HCEC 1CT (cell line): ENCODE data around the gene OR51E2.
"Not testable (repeated sequence)": the region's sequence is repeated elsewhere in the genome, so short reads cannot be mapped to it uniquely, and the experiment has no call there.

Experiments
- DNase-seq: peaks from one replicate; pipeline ENCODE4 v3.0.0-alpha.2; 2017

Gene OR51E2, protein sequence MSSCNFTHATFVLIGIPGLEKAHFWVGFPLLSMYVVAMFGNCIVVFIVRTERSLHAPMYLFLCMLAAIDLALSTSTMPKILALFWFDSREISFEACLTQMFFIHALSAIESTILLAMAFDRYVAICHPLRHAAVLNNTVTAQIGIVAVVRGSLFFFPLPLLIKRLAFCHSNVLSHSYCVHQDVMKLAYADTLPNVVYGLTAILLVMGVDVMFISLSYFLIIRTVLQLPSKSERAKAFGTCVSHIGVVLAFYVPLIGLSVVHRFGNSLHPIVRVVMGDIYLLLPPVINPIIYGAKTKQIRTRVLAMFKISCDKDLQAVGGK

DNA sequence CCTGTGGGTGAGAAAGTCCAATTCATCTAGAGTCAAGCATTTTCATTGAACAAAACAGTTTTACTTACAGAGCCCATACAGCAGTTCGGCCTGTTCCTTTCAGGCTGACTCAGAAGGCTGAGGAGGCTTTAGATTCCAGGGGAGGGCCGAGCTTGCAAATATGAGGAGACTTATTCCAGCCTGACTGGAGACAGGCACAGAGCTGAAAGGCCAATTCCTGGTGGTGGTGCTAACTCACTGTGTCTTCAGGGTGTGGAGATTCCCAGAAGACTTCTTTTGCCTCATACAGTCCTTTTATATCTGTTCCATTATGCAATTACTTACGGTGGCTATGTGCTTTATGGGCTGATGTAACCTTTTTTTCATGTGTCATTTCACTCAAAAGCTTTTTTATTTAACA is at the start of gene OR51E2:
Gene OR51E2 (minus strand): TSS at position 269 of the 400 bp plus-strand sequence. CDS start 15,142 bp downstream, outside the sequence.
- peak; percentile 44 for DNase-seq

DNA sequence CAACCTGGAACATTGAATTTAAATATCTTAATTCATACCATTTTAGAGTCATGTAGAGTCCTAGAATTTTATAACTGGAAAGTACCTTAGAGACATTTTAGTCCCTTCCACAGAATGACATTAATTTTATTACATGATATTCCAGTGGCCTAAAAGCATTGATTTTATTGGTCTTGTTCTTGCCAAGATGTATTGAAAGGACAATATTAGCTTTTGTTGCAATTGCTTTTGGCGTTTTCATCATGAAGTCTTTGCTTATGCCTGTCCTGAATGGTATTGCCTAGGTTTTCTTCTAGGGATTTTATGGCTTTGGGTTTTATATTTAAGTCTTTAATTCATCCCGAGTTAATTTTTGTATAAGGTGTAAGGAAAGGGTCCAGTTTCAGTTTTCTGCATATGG is 43.1 kb upstream of the OR51E2 start:
- no peak for DNase-seq

DNA sequence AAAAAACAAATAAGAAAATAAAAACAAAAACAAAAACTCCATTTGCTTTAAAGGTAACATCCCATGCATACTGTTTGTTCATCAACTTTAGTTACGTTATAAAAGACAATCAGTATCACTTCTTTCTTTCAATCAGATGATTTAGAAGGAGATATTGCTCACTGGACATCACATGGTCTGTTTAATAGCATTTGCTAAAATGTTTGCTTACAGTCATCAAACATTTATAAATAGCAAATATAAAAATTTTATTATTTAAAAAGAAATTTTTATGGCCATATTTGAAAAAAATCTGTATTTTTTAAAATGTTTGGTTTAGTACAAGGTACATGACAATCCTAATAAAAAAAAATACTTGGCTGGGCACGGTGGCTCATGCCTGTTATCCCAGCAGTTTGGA is 29.5 kb upstream of the OR51E2 start:
- DNase-seq: no peak

- DNase-seq: not testable (repeated sequence)
Observed at GRCh38 chr11:4722616-4723534, 25.2 kb upstream of the OR51E2 start.

- no peak for DNase-seq
Observed at GRCh38 chr11:4714300-4714699, 16.6 kb upstream of the OR51E2 start.

DNA sequence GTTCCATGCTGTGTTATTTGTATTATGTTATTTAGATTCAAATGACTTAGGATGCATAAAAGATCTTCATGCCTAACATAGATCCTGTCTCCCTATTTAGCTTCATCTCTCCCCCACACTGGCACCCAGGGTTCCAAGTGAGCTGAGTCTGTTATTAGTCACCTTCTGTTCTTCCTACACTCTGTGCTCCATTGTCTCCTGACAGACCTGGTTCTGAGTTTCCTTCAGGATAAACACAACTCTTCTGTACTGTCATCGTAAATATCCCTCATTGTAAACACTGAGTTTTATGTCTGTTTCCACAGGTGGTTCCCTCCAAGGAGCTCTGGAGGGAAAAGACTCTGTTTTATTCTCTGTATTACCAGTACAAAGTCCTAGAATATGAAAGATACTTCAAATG is 15.6 kb upstream of the OR51E2 start:
- DNase-seq: no peak

DNA sequence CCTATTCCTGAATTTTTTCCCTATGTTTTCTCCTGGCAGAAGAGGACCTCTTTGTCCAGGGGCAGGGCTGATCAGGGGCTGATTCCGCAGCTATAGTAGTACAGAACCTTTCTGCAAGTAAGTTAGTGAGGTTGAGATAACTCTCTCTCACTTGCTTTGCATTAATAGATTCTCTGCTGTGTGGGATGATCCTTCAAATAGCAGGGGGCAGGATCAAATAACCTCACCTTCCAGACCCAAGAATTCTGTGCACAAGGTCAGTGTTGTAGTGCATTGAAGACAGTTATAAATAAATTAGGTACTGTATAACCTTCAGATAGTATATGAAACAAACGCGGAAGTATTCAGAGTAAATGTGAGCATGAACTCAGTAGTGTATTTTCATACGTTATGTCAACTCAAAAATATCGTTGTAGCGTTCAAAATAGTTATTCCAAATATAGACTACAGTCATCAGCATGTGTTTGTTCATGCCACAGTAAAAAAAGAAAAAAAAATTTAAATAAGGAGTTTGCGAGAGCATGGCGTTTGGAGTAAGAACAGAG is 7.2 kb upstream of the OR51E2 start:
- DNase-seq: no peak

DNA sequence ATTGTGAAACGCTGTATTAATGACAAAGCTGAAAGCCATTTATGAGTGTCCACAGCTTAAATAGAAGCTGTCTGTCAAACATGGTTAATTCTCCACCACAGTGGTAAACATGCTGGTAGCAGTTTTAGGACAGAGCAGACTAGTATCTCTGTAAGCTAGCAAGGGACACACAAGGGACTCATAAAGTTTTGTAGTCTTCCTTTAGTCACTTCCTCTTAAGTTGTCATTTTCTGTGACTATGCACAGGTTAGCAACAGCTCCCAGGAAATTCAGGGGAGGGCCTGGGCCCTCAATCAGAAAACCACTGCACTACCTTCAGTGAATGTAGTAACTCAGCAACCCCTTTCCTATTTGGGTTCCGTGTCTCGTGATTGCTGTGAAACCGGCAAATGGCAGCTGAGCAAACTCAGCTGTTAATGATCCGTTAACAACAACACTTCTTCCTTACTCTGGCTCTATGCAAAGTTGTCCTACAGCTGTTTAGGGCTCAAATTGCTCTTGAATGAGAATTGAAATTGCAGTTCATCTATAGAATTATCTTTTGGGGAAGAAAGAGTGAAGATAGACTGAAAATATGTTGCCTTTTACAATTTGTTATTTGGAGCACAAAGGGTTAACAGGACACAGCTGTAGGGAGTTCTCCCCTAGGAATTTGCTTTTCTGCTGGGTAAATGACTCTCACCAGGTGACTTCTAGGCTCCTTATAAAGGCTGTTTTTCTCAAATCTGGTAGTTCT is 6.6 kb upstream of the OR51E2 start, which contains the start of gene MMP26:
Gene MMP26 (plus strand): TSS at position 731 of the 736 bp plus-strand sequence.
- DNase-seq: no peak

GRCh38 chr11:4700436-4700820 is 2.8 kb upstream of the OR51E2 start:
- DNase-seq: no peak

GRCh38 chr11:4699697-4700435 is 2.2 kb upstream of the OR51E2 start:
- DNase-seq: no peak

DNA sequence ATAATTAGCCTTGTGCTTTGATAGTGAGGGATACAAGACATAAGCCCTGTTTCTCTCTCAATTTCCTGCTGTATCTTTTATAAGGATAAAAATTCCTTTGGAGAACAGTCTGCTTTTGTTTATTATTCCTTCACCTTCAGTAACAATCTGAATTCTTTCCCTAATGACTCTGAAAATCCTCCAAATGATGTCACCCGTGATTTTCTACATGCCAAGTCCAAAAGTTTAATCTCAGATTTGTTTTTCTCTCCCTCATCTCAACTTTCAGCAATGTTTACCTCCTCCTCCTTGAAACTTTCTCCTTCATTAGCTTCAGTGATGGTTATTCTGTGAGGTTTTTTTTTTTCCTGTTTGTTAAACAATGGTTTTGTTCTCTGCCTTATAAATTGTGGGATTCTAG is 2.2 kb downstream of the OR51E2 start:
- no peak for DNase-seq

GRCh38 chr11:4684631-4685285 is 12.9 kb downstream of the OR51E2 start:
- no peak for DNase-seq

DNA sequence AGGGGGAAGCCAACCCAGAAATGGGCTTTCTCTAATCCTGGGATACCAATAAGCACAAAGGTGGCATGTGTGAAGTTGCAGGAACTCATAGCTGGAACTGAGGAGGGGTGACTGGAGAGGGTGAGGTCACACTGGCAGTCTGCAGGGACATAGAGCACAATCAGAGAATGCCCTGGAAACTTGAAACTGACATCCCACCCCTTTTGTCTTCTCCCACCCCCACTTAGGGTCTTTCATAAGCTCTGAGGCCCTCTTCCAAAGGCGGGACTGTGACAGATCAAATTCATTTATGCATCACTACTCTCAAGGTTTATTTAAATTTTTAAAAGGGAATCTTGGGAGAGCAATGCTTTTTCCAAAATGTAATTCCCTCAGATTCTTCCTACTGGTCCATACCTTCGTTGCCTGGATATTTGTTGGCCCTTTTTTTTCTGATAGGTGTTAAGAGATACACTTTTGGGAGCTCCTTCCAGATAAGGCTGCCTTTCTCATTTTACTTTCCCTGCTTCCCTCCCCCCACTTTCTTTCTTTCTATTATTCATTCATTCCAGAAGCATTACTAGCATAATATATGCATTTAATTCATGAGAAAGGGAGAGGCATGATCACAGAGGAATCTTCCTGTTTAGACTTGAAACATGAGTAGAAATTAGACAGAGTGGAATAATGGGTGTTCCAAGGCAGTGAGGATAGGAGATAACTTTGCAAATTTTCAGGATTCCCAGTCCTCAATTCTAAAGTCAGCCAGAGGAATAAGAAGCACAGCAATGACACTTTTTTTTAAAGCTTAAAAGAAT is 14.8 kb downstream of the OR51E2 start:
- peak; percentile 72 for DNase-seq

DNA sequence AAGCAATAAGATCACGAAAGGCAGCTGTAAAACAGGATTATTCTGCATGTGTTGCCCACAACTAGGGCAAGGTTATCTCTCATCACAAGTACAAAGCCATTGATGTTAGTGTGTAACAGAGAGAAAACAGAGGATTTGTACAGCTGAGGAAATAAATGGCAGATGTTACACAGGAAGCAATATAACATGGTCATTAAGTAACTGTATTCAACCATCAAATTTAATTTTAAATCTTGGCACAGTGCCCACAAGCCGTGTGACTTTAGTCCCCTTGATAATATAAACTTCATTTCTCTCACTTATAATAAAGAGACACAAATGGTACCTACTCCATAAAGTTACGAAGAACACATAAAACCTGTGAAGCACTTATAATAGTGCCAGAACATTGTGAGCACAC is 17.3 kb downstream of the OR51E2 start:
- DNase-seq: no peak

- no peak for DNase-seq
Observed at GRCh38 chr11:4677948-4678347, 19.7 kb downstream of the OR51E2 start.

- no peak for DNase-seq
Observed at GRCh38 chr11:4673781-4674180, 23.9 kb downstream of the OR51E2 start.

DNA sequence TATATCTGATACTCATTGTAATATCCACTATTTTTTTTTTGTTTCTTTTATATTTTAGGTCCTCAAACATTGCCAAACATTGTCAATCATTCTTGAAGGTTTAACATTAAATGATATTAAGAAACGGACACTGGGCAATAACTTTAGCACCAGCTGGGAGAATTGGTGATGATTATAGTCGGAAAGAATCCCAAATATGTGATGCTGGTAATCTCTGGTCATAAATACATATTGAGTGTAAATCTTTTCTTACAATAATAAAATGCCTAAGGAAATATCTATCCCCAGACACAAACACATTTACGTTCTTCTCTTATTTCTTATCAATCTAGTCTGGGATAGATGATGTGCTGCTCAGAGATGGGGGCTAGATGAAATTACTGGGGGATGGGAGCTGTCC is 25.2 kb downstream of the OR51E2 start:
- peak; percentile 66 for DNase-seq

- DNase-seq: no peak
Observed at GRCh38 chr11:4671741-4672140, 25.9 kb downstream of the OR51E2 start.

DNA sequence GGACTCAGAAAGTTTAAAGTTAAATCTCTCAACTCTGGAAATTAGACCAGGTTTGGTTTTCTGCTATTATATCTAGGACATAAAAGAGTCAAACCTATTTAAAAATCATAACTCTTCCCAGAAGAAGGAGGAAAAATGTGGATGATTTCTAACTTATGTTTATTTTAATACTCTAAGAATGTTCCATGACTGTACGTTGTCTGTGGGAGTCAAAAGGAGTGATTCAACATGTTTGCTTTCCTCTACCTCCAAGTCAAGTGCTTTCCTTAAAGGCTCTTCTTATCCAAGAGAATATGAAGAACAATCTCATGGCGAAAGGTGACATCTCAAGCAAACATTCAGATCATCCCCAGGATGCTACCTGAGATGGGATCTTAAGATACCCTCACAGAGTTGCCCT is 32.2 kb downstream of the OR51E2 start:
- peak; percentile 64 for DNase-seq

GRCh38 chr11:4664786-4665185 is 32.9 kb downstream of the OR51E2 start:
- peak; percentile 38 for DNase-seq

DNA sequence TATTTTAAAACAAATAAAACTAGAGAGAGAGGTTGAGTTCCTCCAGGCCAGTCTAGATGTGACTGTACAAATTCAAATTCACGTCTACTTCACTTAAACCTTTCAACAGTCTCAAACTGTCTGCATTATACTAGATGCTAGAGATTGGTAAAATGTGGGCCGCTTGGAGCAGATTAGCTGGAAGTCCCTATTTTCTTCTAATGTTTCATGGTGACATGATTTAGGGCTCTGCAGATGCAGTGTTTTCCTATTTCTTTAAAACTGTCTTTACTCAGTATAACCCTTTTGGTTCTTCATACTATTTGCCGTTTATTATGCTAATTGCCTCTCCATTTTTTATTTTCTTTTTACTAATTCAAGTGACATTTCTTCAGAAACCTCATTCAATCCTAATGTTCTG is 33.5 kb downstream of the OR51E2 start:
- DNase-seq: no peak
